GM19395 (cell line): ENCODE data around the gene STOM.

ENCODE experiments used
- ATAC-seq: cut with Tn5 transposase; IDR thresholded peaks from one replicate; pipeline ENCODE4 v1.9.1; 2021; ENCODE audit warnings: mild to moderate bottlenecking, moderate library complexity; ENCODE audit not compliant: unreplicated experiment

Gene STOM

GRCh38 chr9:121289026-121289771 lies 80.9 kb downstream of the STOM start:
- no peak for ATAC-seq
